H1 (cell line): ENCODE data around the gene PPIL3. TPM values are rescaled to one million over a fixed set of nuclear protein-coding genes. Genes with fewer than 3 reads are reported as not detected.

Experiments used
- CBX5 ChIP-seq: fragments of 300-800, 300-1000 bp; sonication (generic); IDR thresholded peaks from 2 replicates; pipeline ENCODE4 v1.7.1; 2016; ENCODE audit warnings: antibody characterized with exemption, low read length, low read depth
- CBX8 ChIP-seq: fragments of 300-800, 300-1000 bp; sonication (generic); IDR thresholded peaks from 2 replicates; pipeline ENCODE4 v1.7.1; 2016; ENCODE audit warnings: low read depth, low read length, borderline replicate concordance
- CHD1 ChIP-seq: IDR thresholded peaks from 2 replicates; pipeline ENCODE4 v1.6.1; 2012; ENCODE audit warnings: low read depth, low read length, improper control_type of control experiment
- POLR2A ChIP-seq, 2 experiments: IDR thresholded peaks; 1 replicate in 1 of 2; 2 replicates in 1 of 2; pipeline ENCODE4 v1.6.1; 2011; ENCODE audit warnings: low read depth in 2 of 2, low read length in 2 of 2, mild to moderate bottlenecking in 2 of 2; ENCODE audit errors: control extremely low read depth in 1 of 2
- RNF2 ChIP-seq: fragments of 200-900, 300-1000 bp; sonication (generic); IDR thresholded peaks from 2 replicates; pipeline ENCODE4 v1.7.1; 2016; ENCODE audit warnings: borderline replicate concordance, low read depth, mild to moderate bottlenecking, antibody characterized with exemption, low read length; ENCODE audit not compliant: poor library complexity, severe bottlenecking; ENCODE audit errors: missing control alignments
- SIX5 ChIP-seq: IDR thresholded peaks from 2 replicates; pipeline ENCODE4 v1.6.1; 2011; ENCODE audit warnings: mild to moderate bottlenecking, low read depth, low read length
- polyA plus RNA-seq, 7 experiments: library from polyadenylated mRNA; depleted of rRNA in 3 of 7; stranded (reverse) in 5 of 7; unstranded in 2 of 7; fragments of >200 nt in 5 of 7; fragments of 200-250 nt in 2 of 7; gene quantifications; 1 replicate in 5 of 7; 2 replicates in 1 of 7; 4 replicates in 1 of 7; pipeline versions ENCODE4 v1.2.1 to v1.2.3, GENCODE V29; 2011 to 2013; ENCODE audit warnings: missing spikeins in 2 of 7, mixed read lengths in 2 of 7
- total RNA-seq: library from RNA; stranded (reverse); fragmentation: NEBNext Ultra II Directional; extraction: Animal tissue kit (Norgen Biotek cat#: 25700); gene quantifications from 2 replicates; pipeline ENCODE4 v1.2.1, GENCODE V29; 2021

Gene PPIL3
- total and polyA plus RNA-seq, 2 of the 8 experiments (the other 6 are each of a cell fraction or from before 2014, with no cell fraction given): 30.4 to 48.7 TPM

DNA sequence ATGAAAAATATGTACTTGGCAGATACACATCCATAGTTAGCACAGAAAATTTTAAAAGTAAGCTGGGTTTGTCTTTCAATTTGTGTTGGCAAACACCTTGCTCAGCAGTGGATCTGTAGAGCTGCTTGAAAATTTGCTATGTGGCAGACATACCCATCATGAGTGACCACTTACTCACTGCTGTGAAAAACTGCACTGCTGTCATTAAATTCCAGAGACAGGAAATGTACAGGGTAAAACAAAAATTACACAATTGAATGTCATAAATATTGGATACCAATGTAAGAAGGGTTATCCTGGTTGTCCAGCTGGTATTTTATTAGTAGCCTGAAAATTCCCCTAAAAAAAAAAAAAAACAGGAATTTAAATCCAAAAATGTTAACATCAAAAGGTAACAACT lies 24.8 kb upstream of the PPIL3 start (continued):
- no peak for TF ChIP-seq RNF2
- TF ChIP-seq SIX5: no peak
- TF ChIP-seq CBX5: no peak
- no peak for TF ChIP-seq CBX8
- TF ChIP-seq CHD1: no peak
- TF ChIP-seq POLR2A (IDR thresholded peaks at IDR 0.05; ENCODE audit: control extremely low read depth in 1 of 2, low read depth in 2 of 2, low read length in 2 of 2): no peak
- TF ChIP-seq, all 59 proteins: peak for 0
